Activated T-helper 17 cell treated with anti-CD3 and anti-CD28 coated beads, Interleukin-2, amount 50 U/mL, for 72 hours (primary cell): Measurements from ENCODE around the gene SKI. TPM values are rescaled to one million over a fixed set of nuclear protein-coding genes. Genes with fewer than 3 reads are reported as not detected.

Experiments used
- ATAC-seq: fragments of 150-1000 bp; cut with Tn5 transposase; replicated peaks from 2 replicates; pipeline ENCODE4 v1.10.0; 2021; ENCODE audit warnings: mild to moderate bottlenecking, moderate library complexity
- H3K27ac Mint-ChIP-seq: one replicate; pipeline ENCODE4 v1.8.0; 2022; ENCODE audit warnings: mixed read lengths
- H3K27me3 Mint-ChIP-seq: one replicate; pipeline ENCODE4 v1.8.0; 2022; ENCODE audit warnings: mixed read lengths
- H3K36me3 Mint-ChIP-seq: one replicate; pipeline ENCODE4 v1.8.0; 2022; ENCODE audit warnings: low read depth, mild to moderate bottlenecking, mixed read lengths
- H3K4me1 Mint-ChIP-seq: one replicate; pipeline ENCODE4 v1.8.0; 2022; ENCODE audit warnings: mixed read lengths
- H3K4me3 Mint-ChIP-seq: one replicate; pipeline ENCODE4 v1.8.0; 2022; ENCODE audit warnings: mild to moderate bottlenecking, mixed read lengths
- H3K9me3 Mint-ChIP-seq: one replicate; pipeline ENCODE4 v1.8.0; 2022; ENCODE audit warnings: mixed read lengths
- total RNA-seq, 2 donors: library from RNA; stranded (reverse); gene quantifications; one replicate each; pipeline ENCODE4 v1.2.3, GENCODE V29; 2022

Gene SKI
- total RNA-seq, 2 donors from 2014 or later = 39.5 to 52.1 TPM

DNA sequence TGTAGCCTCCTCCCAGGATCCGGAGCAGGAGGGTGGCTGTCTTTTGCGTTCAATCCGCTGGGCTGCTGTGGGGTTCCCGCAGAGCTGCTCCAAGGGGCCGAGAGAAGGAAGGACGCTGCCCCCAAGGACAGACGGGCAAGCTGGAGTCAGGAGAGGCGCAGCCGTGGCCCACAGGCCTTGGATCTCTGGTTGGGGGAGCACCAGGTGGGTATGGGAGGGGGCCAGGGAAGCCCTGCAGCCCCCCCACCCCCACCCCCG is 15.9 kb upstream of the SKI start:
- Mint-ChIP-seq H3K27me3 (no peaks in the 10 kb centered on the region), H3K36me3 (no peaks in the 10 kb centered on the region), H3K4me1 (no peaks in the 10 kb centered on the region), H3K27ac (peak overlapping the region; percentile 28), H3K9me3 (no peaks in the 10 kb centered on the region), H3K4me3 (no peak overlapping the region)
- no peak for ATAC-seq

DNA sequence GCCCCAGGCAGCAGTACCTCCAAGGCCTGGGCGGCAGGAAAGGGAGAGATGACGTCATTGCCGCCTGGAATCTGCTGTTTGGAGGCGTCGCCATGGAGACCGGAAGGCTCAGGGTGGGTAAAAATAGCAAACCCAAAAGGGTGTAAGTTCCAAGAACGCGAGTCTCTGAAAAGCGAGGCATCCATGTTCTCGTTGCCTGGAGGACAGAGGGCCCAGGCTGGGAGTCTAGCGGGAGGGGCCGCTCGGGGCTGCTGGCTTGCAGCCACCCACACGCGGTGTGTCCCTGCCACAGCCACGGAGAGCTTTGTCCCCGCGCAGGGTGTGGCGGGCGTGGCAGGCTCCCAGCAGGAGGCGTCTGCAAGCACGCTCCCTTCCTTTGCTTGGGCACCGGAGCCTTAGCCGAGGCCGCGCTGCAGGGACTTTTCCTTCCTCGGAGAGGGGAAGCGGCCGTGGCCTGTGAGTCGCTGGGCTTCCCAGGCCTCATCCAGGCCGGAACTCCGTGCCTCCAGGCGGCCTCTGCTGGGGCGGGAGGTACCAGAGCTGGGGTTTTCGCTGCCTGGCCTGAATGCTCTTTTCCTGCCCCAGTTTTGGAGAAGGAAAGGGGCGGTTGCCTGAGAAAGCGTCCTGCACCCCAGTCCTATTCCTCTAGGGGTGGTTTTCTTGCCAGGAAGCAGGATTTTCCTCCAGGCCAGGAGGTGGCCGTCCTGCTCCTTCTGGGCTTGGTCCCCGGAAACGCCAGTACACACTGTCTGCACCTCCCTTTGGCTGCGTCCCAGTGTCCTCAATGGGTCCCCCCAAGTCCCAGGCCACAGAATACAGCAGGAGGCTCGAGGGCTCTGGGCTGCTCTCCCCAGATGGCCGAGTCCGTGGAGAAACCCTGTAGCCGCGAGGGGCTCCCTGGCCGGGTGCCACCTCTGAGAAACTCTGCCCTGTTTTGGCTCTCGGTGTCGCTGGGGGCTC is 15.3 kb upstream of the SKI start:
- Mint-ChIP-seq H3K27ac (peak overlapping the region; percentile 28), H3K27me3 (no peaks in the 10 kb centered on the region), H3K9me3 (no peaks in the 10 kb centered on the region), H3K4me1 (no peaks in the 10 kb centered on the region), H3K36me3 (no peaks in the 10 kb centered on the region), H3K4me3 (peak overlapping the region; percentile 32)
- ATAC-seq = peak; percentile 86

DNA sequence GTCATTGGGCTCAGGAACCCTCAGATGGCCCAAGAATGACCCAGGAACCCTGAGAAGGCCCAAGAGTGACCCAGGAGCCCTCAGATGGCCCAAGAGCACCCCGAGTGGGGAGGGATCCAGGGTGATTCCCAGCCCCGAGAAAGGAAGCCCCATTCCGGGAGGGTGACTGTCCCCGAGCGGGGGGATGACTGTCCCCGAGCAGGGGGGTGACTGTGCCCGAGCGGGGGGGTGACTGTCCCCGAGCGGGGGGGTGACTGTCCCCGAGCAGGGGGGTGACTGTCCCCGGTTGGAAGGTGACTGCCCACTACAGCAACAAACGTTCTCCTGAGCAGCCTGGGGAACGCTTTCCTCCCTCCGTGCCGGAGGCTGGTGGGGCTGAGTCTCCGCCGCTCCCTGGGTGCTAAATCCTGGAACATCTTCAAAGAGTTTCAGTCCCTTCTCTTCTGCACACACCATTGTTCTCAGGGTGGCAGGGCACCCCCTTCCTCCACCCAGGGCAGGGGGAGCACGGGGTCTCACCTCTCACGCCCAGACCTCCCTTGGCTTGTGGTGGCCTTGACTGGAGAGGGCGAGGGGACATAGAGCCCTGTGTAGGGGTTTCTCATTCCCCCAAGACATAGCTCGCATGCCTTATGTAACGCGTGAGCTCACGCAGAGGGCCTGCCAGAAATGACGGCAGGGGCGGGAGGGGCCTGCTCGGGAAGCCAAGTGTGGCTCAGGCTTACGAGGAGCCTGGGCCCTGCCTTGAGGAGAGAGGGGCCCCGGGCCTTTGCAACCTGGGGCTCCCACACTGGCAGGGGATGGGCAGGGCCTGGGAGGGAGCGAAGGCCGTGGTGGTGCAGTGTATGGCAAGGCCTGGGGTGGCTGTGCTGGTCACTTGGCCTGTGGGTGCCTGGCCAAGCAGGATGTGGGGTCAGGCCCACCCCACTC is 14.3 kb upstream of the SKI start:
- H3K9me3 Mint-ChIP-seq = peaks cover under 1% of the 10 kb centered on the region
- H3K36me3 Mint-ChIP-seq = no peaks in the 10 kb centered on the region
- no peak for ATAC-seq
- H3K27me3 Mint-ChIP-seq = no peaks in the 10 kb centered on the region
- no peaks in the 10 kb centered on the region for H3K4me1 Mint-ChIP-seq
- H3K27ac Mint-ChIP-seq = no peak overlapping the region
- H3K4me3 Mint-ChIP-seq = no peak overlapping the region

DNA sequence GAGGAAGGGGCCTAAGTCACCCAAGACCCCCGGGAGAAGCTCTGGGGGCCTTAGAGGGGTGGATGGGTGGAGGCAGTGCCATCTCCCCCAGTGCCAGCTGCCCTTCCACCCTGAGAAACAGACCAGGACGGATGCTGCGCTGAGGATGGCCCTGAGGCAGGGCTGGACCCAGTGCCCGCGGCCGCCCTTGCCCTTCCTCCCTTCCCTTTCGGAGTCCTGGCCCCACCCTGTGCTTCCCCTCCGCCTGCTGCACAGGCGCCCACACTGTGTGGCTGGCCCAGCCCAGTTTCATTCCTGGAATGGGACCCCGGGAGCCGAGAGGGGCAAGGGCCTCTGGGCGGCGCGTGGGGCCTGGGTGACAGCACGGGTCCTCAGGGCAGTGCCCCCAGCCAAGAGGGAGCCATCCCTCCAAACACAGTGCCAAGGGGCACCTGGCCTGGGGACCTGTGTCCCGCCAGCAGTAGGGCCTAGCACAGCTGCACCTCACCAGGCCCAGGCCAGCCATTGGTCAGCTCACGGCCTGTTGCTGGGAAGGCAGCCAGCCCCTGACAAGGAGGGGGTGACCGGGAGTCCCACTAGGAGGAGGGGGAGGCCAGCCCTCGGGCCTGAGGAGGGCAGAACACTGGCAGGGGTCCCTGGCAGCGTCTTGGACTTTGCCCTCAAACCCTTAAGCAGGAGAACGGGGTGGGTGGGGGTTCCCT is 13.4 kb upstream of the SKI start:
- H3K4me1 Mint-ChIP-seq = no peaks in the 10 kb centered on the region
- no peak for ATAC-seq
- no peaks in the 10 kb centered on the region for H3K36me3 Mint-ChIP-seq
- H3K27me3 Mint-ChIP-seq = no peaks in the 10 kb centered on the region
- peaks cover 5% of the 10 kb centered on the region for H3K9me3 Mint-ChIP-seq
- H3K27ac Mint-ChIP-seq = no peak overlapping the region
- no peak overlapping the region for H3K4me3 Mint-ChIP-seq

DNA sequence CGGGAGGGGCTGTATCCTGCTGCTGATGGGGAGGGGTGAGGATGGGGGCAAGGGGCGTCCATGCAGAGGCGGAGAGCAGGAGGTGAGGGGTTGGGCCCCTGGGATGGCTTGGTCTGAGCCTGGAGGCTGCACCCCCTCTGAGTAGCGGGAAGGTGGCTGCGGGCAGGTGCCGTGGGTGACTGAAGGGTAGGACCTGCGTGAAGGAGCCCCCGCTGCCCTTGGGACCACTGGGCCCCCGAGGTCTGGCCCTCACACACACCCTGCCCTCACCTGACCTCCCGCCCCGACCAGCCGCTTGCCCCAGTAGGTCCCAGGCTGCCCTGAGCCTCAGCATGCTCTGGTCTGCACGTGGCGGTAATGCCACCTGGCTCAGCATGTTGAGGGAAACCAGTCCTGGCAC is 12.8 kb upstream of the SKI start:
- H3K9me3 Mint-ChIP-seq = peaks cover 5% of the 10 kb centered on the region
- no peaks in the 10 kb centered on the region for H3K36me3 Mint-ChIP-seq
- no peaks in the 10 kb centered on the region for H3K4me1 Mint-ChIP-seq
- no peak overlapping the region for H3K27ac Mint-ChIP-seq
- H3K27me3 Mint-ChIP-seq = no peaks in the 10 kb centered on the region
- H3K4me3 Mint-ChIP-seq = no peak overlapping the region
- ATAC-seq = no peak

- H3K9me3 Mint-ChIP-seq = peaks cover 5% of the 10 kb centered on the region
- no peaks in the 10 kb centered on the region for H3K36me3 Mint-ChIP-seq
These were observed 12.0 kb upstream of the SKI start for GRCh38 chr1:2215909-2216766.

GRCh38 chr1:2216767-2217058 is 11.4 kb upstream of the SKI start:
- H3K27ac Mint-ChIP-seq = no peak overlapping the region
- H3K36me3 Mint-ChIP-seq = no peaks in the 10 kb centered on the region
- ATAC-seq = no peak
- no peak overlapping the region for H3K4me3 Mint-ChIP-seq
- H3K27me3 Mint-ChIP-seq = no peaks in the 10 kb centered on the region
- no peaks in the 10 kb centered on the region for H3K4me1 Mint-ChIP-seq
- peaks cover 5% of the 10 kb centered on the region for H3K9me3 Mint-ChIP-seq

More at GRCh38 chr1:2215909-2216766, 12.0 kb upstream of the SKI start:
- H3K27me3 Mint-ChIP-seq = no peaks in the 10 kb centered on the region
- no peak for ATAC-seq
- H3K4me1 Mint-ChIP-seq = no peaks in the 10 kb centered on the region
- H3K4me3 Mint-ChIP-seq = no peak overlapping the region
- H3K27ac Mint-ChIP-seq = no peak overlapping the region

GRCh38 chr1:2221271-2221670 is 6.8 kb upstream of the SKI start:
- no peaks in the 10 kb centered on the region for H3K36me3 Mint-ChIP-seq
- H3K4me1 Mint-ChIP-seq = no peaks in the 10 kb centered on the region
- no peak overlapping the region for H3K4me3 Mint-ChIP-seq
- no peaks in the 10 kb centered on the region for H3K27me3 Mint-ChIP-seq
- H3K27ac Mint-ChIP-seq = no peak overlapping the region
- no peak for ATAC-seq
- peaks cover 5% of the 10 kb centered on the region for H3K9me3 Mint-ChIP-seq

- Mint-ChIP-seq H3K4me3 (no peak overlapping the region), H3K27ac (no peak overlapping the region), H3K9me3 (peaks cover under 1% of the 10 kb centered on the region), H3K4me1 (no peaks in the 10 kb centered on the region), H3K36me3 (peaks cover 4% of the 10 kb centered on the region), H3K27me3 (no peaks in the 10 kb centered on the region)
- no peak for ATAC-seq
These were observed 3.9 kb upstream of the SKI start for GRCh38 chr1:2224170-2224584.

DNA sequence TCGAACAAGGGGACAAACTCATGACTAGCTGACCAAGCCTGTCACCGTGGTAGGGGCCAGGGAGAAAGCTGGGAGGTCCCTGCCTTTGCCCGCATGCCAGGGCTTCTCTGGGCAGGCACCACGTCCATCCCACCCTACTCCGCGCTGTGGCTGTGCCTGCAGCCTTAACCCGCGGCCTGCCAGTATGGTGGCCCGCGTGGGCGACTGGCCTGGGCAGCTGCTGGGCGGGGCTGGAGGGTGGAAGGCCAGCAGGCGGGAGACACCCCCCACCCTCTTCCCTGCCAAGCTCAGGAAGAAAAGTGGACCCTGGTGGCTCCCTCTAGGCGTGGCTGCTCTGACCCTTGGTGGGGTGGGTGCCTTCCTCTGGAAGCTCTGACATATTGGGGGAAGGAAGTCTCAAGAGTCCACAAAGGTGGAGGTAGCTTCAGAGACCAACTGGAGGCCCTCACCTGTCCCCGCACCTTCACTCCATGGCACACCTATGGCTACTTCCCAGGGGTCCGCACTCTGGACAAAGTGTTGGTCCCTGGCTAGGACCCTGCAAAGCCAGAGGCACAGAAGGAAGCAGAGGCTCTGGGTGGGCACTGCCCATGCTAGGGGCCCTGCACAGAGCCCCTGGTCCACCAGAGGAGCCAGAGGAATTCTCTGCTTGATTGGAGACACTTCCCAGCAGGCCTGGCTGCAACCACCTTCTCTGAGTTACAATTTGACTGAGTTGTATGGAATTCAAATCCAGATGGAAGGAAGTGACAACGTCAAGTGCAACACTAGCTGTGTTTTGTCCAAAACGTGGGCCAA is 3.3 kb upstream of the SKI start:
- Mint-ChIP-seq H3K36me3 (peaks cover 11% of the 10 kb centered on the region), H3K4me1 (no peaks in the 10 kb centered on the region), H3K4me3 (no peak overlapping the region), H3K27me3 (no peaks in the 10 kb centered on the region), H3K27ac (no peak overlapping the region), H3K9me3 (no peaks in the 10 kb centered on the region)
- no peak for ATAC-seq

DNA sequence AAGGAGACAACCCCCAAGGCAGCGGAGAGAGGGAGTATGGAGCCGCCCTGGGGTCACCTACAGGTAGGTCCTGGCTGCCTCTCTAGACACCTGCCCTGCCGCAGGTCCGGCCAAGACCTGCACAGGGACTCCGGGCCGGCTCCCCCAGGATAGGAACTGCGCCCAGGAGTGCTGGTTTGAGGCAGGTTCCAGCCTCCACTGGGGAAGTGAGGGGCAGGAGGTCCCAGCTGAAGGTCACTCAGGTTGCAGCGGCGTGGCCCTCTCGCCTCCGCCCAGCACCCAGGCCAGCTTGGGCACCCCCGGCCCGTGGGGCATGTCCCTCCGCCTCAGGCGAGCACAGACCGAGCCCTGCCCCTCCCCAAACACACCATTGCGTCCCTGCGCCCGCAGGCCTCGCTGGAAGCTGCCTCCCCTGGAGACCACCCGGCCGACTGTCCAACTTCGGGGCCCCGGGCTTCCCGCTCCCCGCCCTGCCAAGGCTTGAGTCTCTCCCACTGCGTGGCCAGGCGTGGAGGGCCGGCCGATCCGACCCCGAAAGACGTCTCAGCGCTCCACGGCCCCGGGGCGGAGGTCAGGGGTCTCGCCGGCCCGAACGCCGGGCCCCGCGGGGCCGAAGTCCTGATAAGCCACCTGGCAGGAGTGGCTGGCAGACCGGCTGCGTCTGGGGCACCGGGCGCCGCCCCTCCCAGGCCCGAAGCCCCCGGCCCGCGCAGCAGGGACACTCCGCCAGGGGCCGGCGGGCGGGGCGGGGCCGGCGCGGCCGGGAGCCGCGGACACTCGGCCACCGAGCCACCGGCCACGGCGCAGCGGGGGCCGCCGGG is 1.4 kb upstream of the SKI start:
- no peak for ATAC-seq
- peak overlapping the region; percentile 71 for H3K27ac Mint-ChIP-seq
- no peaks in the 10 kb centered on the region for H3K9me3 Mint-ChIP-seq
- peak overlapping the region; percentile 56 for H3K4me3 Mint-ChIP-seq
- peaks cover 30% of the 10 kb centered on the region for H3K36me3 Mint-ChIP-seq
- H3K27me3 Mint-ChIP-seq = no peaks in the 10 kb centered on the region
- peaks cover 3% of the 10 kb centered on the region for H3K4me1 Mint-ChIP-seq

DNA sequence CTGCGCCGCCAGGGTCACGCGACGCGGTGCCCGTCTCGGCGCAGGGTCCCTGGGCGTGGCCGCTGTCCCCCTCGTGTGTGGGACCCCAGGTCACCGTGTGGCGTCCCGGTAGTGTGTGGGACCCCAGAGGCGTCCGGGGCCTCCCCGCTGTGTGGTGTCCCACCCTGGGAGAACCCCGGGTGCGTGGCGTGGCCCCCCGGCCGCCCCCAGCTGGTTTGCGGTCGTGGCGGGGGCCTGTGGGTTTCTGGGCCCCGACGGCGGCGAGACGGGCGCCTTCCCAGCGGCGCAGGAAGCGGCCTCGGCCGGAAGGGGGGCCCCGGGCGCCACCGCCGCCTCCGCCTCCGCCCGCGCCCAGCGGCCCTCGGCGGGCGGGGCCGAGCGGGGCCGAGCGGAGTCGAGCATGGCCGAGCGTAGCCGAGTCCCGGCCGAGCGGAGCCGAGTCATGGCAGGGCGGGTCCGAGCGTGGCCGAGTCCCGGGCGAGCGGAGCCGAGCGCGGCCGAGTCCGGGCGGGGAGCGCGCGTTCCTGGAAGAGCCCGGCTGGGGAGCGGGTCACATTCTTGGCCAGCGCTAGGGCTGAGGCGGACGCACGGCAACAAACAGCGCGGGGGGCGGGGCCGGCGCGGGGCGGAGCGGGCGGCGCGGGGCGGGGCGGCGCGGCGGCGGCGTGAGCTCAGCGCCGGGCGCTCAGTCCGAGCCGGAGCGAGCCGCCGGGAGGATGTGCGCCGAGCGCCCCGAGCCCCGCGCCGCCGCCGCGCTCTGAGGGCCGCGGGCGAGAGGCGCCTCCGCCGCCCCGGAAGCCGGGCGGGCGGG is 568 bp upstream of the SKI start:
- H3K4me1 Mint-ChIP-seq = peaks cover 9% of the 10 kb centered on the region
- no peak overlapping the region for H3K27ac Mint-ChIP-seq
- H3K36me3 Mint-ChIP-seq = peaks cover 37% of the 10 kb centered on the region
- H3K9me3 Mint-ChIP-seq = no peaks in the 10 kb centered on the region
- H3K27me3 Mint-ChIP-seq = no peaks in the 10 kb centered on the region
- ATAC-seq = peak; percentile 87
- no peak overlapping the region for H3K4me3 Mint-ChIP-seq
